ENCODE data around the gene BEGAIN. TPM values are rescaled to one million over a fixed set of nuclear protein-coding genes. Genes with fewer than 3 reads are reported as not detected.
A peak's percentile ranks its signal among the peaks of the same experiment; 100 is the strongest.

BEGAIN gene
- total RNA-seq, 2 donors from 2014 or later = 0.74 to 0.99 TPM

- no peak for DNase-seq
- Histone ChIP-seq H3K4me1 (no peaks in the 10 kb centered on the region), H3K27ac (no peak overlapping the region), H3K36me3 (no peaks in the 10 kb centered on the region), H3K9me3 (no peaks in the 10 kb centered on the region), H3K4me3 (no peak overlapping the region), H3K9ac (ENCODE audit: low read depth in 2 of 2, low read length in 2 of 2) (no peak overlapping the region), H3K27me3 (no peaks in the 10 kb centered on the region)
- no peak for TF ChIP-seq CTCF (IDR thresholded peaks at IDR 0.05)
- intact Hi-C loops (cut with DNase I) = no loop called here
Observed at GRCh38 chr14:100555436-100556139, 31.6 kb downstream of the BEGAIN start.

GRCh38 chr14:100554696-100555320, 32.4 kb downstream of the BEGAIN start:
- H3K4me3 ChIP-seq = no peak overlapping the region
- intact Hi-C loops (cut with DNase I) = no loop called here
- no peak for DNase-seq
- no peaks in the 10 kb centered on the region for H3K4me1 ChIP-seq
- no peaks in the 10 kb centered on the region for H3K27me3 ChIP-seq
- H3K27ac ChIP-seq = no peak overlapping the region
- no peaks in the 10 kb centered on the region for H3K36me3 ChIP-seq
- no peaks in the 10 kb centered on the region for H3K9me3 ChIP-seq
- H3K9ac ChIP-seq (ENCODE audit: low read depth in 2 of 2, low read length in 2 of 2) = peak overlapping the region; percentile 6 to 16
- no peak for TF ChIP-seq CTCF (IDR thresholded peaks at IDR 0.05)

GRCh38 chr14:100554082-100554677, 33.0 kb downstream of the BEGAIN start:
- intact Hi-C loops (cut with DNase I) = no loop called here
- Histone ChIP-seq H3K9me3 (no peaks in the 10 kb centered on the region), H3K27ac (no peak overlapping the region), H3K27me3 (no peaks in the 10 kb centered on the region), H3K36me3 (no peaks in the 10 kb centered on the region), H3K4me3 (no peak overlapping the region), H3K9ac (ENCODE audit: low read depth in 2 of 2, low read length in 2 of 2) (peak overlapping the region; percentile 16 to 40), H3K4me1 (no peaks in the 10 kb centered on the region)
- DNase-seq = peak; percentile 86
- no peak for TF ChIP-seq CTCF (IDR thresholded peaks at IDR 0.05)

GRCh38 chr14:100553471-100553870, 33.7 kb downstream of the BEGAIN start:
- Histone ChIP-seq H3K9ac (ENCODE audit: low read depth in 2 of 2, low read length in 2 of 2) (peak overlapping the region in 1 of 2 donors; percentile 40), H3K4me1 (no peaks in the 10 kb centered on the region), H3K4me3 (no peak overlapping the region), H3K36me3 (no peaks in the 10 kb centered on the region), H3K27ac (no peak overlapping the region), H3K27me3 (no peaks in the 10 kb centered on the region), H3K9me3 (no peaks in the 10 kb centered on the region)
- no peak for TF ChIP-seq CTCF (IDR thresholded peaks at IDR 0.05)
- no peak for DNase-seq
- intact Hi-C loops (cut with DNase I) = no loop called here

GRCh38 chr14:100552524-100553125, 34.6 kb downstream of the BEGAIN start:
- Histone ChIP-seq H3K9me3 (no peaks in the 10 kb centered on the region), H3K9ac (ENCODE audit: low read depth in 2 of 2, low read length in 2 of 2) (no peak overlapping the region), H3K27me3 (no peaks in the 10 kb centered on the region), H3K4me3 (no peak overlapping the region), H3K27ac (no peak overlapping the region), H3K36me3 (no peaks in the 10 kb centered on the region), H3K4me1 (peaks cover 6% of the 10 kb centered on the region)
- intact Hi-C loops (cut with DNase I) = no loop called here
- no peak for DNase-seq
- no peak for TF ChIP-seq CTCF (IDR thresholded peaks at IDR 0.05)
